AG09319 (cell line): ENCODE results near the gene NR1H2.
"Not testable (repeated sequence)": the region's sequence is repeated elsewhere in the genome, so short reads cannot be mapped to it uniquely, and the experiment has no call there.

Experiments used
- DNase-seq: peaks from one replicate; pipeline ENCODE4 v3.0.0-alpha.2; 2010; ENCODE audit warnings: low read depth; ENCODE audit errors: extremely low read depth
- TF ChIP-seq, protein P1 (sequence below): IDR thresholded peaks from 2 replicates; pipeline ENCODE4 v1.5.1; 2011; ENCODE audit warnings: low read depth, mild to moderate bottlenecking, inconsistent platforms, low read length, moderate library complexity

NR1H2 gene

DNA sequence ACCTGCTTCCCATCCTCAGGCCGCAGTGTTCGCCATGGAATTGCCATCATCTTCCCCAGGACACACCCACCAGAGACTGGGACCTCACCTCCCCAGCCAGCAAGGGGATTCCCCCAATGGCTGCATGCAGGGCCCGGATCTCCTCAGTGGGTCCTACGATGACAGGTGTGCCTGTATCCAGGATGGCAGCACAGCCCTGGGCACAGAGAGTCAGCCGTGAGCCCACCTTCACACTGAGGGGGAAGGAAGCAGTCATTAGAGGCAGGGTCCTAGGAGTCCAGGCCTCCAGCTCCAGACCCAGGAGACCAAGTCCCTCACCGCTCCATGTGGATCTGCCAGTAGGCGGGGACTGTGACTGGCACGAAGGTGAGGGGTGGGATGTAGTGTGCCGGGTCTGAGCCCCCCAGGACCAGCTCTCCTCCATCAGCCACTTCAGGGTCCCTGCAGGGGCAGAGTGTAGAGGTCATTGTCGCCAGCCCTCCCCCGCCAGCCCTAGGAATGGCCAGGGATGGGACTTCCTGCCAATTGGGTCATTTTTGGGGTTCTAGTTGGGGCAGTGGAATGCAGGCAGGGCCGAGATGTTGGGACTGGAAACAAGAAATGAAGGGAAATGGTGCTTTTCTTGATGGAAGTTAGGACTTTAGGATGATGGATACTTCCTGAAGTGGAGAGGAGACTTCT lies 41.4 kb upstream of the NR1H2 start:
- no peak for DNase-seq
- TF ChIP-seq, protein P1, sequence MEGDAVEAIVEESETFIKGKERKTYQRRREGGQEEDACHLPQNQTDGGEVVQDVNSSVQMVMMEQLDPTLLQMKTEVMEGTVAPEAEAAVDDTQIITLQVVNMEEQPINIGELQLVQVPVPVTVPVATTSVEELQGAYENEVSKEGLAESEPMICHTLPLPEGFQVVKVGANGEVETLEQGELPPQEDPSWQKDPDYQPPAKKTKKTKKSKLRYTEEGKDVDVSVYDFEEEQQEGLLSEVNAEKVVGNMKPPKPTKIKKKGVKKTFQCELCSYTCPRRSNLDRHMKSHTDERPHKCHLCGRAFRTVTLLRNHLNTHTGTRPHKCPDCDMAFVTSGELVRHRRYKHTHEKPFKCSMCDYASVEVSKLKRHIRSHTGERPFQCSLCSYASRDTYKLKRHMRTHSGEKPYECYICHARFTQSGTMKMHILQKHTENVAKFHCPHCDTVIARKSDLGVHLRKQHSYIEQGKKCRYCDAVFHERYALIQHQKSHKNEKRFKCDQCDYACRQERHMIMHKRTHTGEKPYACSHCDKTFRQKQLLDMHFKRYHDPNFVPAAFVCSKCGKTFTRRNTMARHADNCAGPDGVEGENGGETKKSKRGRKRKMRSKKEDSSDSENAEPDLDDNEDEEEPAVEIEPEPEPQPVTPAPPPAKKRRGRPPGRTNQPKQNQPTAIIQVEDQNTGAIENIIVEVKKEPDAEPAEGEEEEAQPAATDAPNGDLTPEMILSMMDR: no peak

DNA sequence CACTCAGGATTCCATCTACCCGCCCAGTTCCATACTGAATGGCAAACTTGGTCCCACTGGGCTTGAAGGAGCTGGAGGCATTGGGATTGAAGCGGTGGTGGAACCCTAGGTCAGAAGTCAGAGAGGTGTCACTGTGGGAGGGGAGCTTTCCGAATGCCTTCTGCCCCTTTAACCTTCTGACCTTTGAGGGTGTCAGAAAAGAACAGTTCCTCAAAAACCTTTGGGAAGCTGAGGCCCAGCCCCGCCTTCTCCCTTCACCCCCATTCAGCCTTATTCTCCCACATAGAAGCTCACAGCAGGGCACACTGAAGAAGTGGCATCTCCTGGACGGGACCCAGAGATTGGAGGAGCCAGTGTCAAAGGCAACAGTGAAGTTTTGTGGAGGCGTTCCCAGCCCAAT lies 39.2 kb upstream of the NR1H2 start:
- DNase-seq: not testable (repeated sequence)

DNA sequence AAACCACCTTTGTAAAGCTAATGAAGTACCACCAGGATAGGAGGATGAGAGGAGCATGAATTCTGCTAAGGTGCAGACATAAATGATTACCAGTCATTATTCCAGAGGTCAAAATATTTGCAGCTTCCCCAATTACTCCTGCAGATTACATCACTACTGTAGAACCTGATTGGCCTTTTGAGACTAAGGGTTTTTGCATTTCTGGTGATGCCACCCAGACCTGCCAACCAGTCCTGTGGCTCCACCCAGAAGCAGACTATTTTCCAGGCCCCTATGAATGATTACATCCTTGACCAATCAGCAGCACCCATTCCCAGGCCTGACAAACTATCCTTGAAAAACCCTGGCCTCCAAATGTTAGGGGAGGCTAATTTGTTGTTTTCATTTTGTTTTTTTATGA lies 35.9 kb upstream of the NR1H2 start:
- TF ChIP-seq, protein P1: no peak

DNA sequence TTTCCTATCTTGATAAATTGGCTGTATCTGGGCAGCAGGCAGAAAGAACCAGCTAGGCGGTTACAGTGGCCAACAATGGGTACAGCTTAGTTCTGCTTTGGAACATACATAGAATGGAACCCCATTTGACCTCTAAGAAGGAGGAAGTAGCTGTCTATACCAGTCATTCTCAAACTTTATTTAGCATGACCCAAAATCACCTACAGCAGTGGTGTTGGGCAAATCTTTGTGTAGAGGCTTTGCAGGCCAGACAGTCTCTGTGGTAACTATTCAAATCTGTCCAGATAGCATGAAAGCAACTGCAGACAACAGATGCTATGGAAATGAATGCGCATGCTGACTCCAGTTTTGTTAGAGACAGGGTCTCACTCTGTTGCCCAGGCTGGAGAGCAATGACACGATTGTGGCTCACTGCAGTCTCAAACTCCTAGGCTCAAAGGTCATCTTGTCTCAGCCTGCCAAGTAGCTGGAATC lies 35.1 kb upstream of the NR1H2 start:
- TF ChIP-seq, protein P1: no peak
- DNase-seq: no peak

More for the DNA sequence above, 35.9 kb upstream of the NR1H2 start:
- no peak for DNase-seq

DNA sequence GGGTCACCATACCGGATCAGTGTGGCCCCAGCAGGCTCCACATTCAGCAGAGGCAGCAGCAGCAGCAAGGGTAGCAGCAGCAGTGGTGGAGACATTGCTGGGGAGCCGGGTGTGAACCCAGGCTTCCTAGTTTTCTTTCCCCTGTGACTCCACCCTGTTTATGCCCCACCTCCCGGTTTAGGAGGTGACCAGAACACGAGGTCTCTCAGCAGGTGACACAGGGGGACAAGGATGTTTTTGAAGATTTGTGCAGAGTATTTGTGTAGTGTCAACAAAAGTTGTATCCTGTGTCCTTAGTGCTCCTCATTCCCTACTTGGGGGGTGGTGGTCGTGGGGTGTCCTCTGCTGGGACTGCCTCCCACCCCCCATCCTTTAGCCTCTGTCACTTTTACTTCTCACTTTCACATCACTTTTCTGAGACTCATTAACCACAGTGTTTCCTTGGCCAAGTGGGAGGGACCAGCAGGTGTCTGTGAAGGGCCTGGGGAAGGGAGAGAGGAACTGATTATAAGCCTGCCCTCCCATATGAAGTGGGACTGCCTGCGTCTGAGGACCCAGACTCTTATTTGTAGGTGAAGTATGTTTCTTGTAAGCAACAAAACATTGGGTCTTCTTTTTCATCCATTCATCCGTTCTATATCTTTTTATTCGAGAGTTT lies 31.5 kb upstream of the NR1H2 start:
- no peak for DNase-seq
- TF ChIP-seq, protein P1: no peak

DNA sequence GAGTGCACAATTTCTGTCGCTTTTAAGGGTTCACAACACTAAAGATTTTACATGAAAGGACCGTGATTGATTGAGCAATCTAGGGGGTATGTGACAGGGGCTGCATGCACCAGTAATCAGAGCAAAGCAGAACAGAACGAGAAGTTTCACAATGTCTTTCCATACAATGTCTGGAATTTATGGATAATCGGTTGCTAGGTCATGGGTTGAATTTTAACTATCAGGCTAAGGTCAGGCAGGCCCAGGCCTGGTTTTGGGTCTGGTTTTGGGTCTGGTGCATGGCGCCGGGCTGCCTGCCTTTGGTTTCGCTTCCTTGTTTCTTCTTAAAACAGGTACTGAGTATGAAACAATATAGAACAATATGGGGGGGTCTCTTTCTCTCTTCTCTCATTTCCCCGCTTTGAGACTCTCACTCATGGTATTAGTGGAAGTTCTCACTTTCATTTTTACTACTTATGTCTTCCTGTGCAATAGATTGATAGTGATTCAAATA lies 29.1 kb upstream of the NR1H2 start:
- DNase-seq: not testable (repeated sequence)

DNA sequence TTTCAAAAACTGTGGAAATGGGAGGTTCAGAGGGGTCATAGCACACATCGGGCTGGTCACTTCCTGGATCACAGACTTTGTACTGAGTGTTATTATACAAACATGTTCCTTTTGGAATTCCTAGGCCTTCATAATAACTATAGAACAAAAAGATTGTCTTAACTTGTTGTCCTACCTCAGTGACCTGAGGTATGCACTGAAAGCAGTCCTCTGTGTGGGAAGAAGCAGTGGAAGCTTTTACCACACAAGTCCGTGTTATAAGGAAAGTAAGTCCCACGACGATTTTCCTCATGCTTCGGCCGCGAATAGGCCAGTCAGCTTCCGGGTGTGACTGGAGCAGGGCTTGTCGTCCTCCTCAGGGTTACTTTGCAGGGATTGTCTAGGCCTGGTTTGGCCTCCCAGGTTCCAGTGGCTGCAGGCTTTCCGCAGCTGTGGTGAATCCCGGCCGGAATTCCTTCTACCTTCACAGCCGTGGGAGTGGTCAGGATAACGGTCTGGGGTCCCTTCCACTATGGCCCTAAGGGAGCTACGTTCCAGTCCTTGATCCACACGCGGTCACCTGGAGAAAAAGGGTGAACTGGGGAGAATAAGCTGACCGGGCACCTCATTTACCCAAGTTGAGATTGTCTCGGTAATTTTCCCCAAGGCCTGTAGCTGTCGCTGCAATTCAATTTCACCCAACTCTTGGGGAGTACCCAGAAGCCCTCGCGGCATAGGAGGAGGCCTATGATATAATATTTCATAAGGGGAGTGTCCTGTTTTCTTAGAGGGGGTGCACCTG lies 26.8 kb upstream of the NR1H2 start:
- DNase-seq: no peak
- TF ChIP-seq, protein P1: no peak

DNA sequence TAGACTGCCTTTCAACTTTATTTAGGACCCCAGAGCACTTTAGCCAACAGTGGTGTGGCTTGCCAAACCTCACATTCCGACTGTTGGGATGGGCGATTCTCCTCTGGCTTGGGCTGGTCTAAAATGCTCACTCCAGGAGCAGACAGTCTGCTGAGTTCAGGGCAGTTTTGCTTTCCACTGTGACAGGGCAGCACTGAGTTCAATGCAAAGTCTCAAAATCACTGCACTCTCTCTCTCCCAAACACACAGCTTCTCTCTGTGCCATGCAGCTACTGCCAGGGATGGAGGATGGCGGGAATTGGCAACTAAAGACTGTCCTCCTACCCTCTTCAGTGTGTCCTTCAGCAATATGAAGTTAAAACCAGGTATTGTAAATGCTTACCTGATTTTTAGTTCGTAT lies 24.0 kb upstream of the NR1H2 start:
- no peak for DNase-seq
- TF ChIP-seq, protein P1: no peak

DNA sequence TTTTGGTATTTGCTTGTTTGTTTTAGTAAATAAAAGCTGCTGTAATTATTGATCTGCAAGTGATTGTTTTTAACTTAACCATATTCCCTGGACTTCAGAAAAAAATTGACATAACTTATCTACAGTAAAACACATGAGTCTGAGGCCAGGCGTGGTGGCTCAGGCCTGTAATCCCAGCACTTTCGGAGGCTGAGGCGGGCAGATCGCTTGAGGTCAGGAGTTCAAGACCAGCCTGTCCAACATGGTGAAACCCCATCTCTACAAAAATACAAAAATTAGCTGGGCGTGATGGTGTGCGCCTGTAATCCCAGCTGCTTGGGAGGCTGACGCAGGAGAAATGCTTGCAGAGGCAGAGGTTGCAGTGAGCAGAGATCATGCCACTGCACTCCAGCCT lies 22.8 kb upstream of the NR1H2 start:
- DNase-seq: not testable (repeated sequence)
